ENCODE data around the gene SYNE2.
"Not testable (repeated sequence)": the region's sequence is repeated elsewhere in the genome, so short reads cannot be mapped to it uniquely, and the experiment has no call there.

SYNE2 gene, protein sequence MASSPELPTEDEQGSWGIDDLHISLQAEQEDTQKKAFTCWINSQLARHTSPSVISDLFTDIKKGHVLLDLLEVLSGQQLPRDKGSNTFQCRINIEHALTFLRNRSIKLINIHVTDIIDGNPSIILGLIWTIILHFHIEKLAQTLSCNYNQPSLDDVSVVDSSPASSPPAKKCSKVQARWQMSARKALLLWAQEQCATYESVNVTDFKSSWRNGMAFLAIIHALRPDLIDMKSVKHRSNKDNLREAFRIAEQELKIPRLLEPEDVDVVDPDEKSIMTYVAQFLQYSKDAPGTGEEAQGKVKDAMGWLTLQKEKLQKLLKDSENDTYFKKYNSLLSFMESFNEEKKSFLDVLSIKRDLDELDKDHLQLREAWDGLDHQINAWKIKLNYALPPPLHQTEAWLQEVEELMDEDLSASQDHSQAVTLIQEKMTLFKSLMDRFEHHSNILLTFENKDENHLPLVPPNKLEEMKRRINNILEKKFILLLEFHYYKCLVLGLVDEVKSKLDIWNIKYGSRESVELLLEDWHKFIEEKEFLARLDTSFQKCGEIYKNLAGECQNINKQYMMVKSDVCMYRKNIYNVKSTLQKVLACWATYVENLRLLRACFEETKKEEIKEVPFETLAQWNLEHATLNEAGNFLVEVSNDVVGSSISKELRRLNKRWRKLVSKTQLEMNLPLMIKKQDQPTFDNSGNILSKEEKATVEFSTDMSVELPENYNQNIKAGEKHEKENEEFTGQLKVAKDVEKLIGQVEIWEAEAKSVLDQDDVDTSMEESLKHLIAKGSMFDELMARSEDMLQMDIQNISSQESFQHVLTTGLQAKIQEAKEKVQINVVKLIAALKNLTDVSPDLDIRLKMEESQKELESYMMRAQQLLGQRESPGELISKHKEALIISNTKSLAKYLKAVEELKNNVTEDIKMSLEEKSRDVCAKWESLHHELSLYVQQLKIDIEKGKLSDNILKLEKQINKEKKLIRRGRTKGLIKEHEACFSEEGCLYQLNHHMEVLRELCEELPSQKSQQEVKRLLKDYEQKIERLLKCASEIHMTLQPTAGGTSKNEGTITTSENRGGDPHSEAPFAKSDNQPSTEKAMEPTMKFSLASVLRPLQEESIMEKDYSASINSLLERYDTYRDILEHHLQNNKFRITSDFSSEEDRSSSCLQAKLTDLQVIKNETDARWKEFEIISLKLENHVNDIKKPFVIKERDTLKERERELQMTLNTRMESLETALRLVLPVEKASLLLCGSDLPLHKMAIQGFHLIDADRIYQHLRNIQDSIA (N-terminal part only)

DNA sequence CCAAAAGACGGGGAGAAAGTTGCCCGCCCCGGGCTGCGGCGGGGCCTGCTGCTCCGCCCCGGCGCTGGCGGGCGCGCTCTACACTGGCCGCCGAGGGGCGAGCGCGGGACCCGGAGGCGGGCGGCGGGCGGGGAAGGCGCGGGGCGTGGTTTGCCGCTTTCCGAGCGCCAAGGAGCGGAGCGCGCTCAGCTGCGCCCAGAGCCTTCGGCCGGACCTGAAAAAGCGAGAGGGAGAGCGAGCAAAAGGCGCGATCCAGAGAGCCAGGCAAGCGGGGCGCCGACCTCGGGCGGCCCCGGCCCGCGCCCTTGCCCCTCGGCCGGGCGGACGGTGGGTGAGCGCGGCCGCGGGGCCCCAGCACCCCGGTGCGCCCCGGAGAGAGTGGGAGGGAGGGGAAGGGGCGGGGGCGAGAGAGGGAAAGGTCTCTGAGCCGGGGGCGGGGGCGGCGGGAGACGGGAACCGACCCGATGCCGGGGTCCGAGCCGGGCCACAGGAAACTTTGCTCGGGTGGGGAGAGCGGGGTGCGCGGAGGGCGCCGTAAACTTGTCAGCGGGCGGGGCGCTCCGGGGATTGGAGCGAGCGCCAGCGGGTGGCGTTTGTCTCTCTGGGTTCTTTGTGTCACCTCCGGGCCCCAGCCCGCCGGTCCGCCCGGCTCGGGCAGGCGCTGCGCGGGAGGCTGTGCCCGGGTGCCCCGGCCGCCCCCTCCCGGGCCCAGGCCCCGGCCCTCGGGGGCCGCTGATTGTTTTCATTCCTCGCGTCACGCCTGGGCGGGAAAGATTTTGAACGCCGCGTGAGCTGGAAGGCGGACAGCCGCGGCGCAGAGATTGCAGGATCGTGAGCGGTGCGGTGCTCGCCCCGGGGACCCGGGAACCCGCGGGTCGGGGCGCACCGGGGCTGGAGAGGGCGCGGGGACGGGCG, at the start of gene SYNE2:
TSS of gene SYNE2 (plus strand) at position 188 of the 915 bp plus-strand sequence. CDS start 56,145 bp downstream, outside the sequence.
- DNase-seq (ENCODE audit: low read depth, low spot score): no peak
- ChIA-PET CTCF (interaction anchor here (0.7 to 1.9 kb wide), 8 partner anchors 11 to 450 kb away, joined by 3 to 6 read pairs (median 4); no protein-coding TSS in a partner anchor), POLR2A (no interaction called here)
- H3K4me3 ChIP-seq (ENCODE audit: low read depth, low read length): peak within 1 kb of the TSS; percentile 67
- TF ChIP-seq, protein P1, sequence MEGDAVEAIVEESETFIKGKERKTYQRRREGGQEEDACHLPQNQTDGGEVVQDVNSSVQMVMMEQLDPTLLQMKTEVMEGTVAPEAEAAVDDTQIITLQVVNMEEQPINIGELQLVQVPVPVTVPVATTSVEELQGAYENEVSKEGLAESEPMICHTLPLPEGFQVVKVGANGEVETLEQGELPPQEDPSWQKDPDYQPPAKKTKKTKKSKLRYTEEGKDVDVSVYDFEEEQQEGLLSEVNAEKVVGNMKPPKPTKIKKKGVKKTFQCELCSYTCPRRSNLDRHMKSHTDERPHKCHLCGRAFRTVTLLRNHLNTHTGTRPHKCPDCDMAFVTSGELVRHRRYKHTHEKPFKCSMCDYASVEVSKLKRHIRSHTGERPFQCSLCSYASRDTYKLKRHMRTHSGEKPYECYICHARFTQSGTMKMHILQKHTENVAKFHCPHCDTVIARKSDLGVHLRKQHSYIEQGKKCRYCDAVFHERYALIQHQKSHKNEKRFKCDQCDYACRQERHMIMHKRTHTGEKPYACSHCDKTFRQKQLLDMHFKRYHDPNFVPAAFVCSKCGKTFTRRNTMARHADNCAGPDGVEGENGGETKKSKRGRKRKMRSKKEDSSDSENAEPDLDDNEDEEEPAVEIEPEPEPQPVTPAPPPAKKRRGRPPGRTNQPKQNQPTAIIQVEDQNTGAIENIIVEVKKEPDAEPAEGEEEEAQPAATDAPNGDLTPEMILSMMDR (IDR thresholded peaks at IDR 0.05; ENCODE audit: insufficient read depth, low read length, missing control alignments): peak; percentile 17

DNA sequence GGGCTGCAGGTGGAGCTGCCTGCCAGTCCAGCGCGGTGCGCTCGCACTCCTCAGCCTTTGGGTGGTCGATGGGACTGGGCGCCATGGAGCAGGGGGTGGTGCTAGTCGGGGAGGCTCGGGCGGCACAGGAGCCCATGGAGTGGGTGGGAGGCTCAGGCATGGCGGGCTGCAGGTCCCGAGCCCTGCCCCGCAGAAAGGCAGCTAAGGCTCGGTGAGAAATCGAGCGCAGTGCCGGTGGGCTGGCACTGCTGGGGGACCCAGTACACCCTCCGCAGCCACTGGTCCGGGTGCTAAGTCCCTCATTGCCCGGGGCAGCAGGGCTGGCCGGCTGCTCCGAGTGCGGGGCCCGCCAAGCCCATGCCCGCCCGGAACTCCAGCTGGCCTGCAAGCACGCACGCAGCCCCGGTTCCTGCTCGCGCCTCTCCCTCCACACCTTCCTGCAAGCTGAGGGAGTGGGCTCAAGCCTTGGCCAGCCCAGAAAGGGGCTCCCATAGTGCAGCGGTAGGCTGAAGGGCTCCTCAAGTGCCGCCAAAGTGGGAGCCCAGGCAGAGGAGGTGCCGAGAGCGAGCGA, 49.5 kb upstream of the SYNE2 start:
- POLR2A ChIA-PET; DNase-seq (ENCODE audit: low read depth, low spot score); H3K4me3 ChIP-seq (ENCODE audit: low read depth, low read length): not testable (repeated sequence)
- CTCF ChIA-PET: interaction anchor here (8.0 kb wide), 1 partner anchor 500 kb away, joined by 68 read pairs; no protein-coding TSS in a partner anchor

DNA sequence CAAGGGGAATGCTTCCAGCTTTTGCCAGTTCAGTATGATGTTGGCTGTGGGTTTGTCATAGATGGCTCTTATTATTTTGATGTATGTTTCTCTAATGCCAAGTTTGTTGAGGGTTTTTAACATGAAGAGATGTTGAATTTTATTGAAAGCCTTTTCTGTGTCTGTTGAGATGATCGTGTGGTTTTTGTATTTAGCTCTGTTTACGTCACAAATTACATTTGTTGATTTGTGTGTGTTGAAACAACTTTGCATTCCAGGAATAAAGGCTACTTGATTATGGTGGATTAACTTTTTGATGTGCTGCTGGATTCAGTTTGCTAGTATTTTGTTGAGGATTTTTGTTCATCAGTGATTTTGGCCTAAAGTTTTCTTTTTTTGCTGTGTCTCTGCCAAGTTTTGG, 46.7 kb upstream of the SYNE2 start:
- CTCF ChIA-PET; DNase-seq (ENCODE audit: low read depth, low spot score); H3K4me3 ChIP-seq (ENCODE audit: low read depth, low read length): not testable (repeated sequence)
- POLR2A ChIA-PET: interaction anchor here (0.6 kb wide), 1 partner anchor 92 kb away, joined by 3 read pairs; no protein-coding TSS in a partner anchor

DNA sequence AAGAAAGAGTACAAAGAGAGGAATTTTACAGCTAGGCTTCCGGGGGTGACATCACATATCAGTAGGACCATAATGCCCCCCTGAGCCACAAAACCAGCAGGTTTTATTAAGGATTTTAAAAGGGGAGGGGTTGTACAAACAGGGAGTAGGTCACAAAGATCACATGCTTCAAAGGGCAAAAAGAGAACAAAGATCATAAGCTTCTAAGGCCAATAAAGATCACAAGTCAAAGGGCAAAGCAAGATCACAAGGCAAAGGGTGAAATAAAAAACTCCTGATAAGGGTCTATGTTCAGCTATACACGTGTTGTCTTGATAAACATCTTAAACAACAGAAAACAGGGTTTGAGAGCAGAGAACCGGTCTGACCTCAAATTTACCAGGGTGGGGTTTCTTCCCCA, 41.1 kb upstream of the SYNE2 start:
- CTCF ChIA-PET; DNase-seq (ENCODE audit: low read depth, low spot score); POLR2A ChIA-PET; H3K4me3 ChIP-seq (ENCODE audit: low read depth, low read length): not testable (repeated sequence)

DNA sequence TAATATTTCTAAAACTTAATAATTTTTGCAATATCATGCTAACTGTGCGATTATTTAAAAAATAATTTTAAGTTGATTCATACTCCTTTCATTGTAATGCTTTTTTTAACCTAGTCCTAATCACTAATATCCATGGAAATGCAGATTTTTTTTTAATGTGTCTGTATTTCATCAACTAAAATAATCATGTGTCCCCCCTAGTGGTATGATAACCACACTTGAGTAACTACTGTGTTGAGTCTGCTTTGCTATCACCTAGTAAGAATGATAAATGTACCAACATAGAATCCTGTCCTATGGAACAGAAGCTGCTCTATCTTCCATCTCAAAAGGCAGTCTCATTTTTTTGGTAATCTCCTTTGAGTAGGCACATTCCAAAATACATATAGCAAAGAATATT, 19.1 kb upstream of the SYNE2 start:
- no peak overlapping the region for H3K4me3 ChIP-seq (ENCODE audit: low read depth, low read length)
- POLR2A ChIA-PET: no interaction called here
- CTCF ChIA-PET: no interaction called here
- TF ChIP-seq, protein P1 (IDR thresholded peaks at IDR 0.05; ENCODE audit: insufficient read depth, low read length, missing control alignments): no peak
- no peak for DNase-seq (ENCODE audit: low read depth, low spot score)

DNA sequence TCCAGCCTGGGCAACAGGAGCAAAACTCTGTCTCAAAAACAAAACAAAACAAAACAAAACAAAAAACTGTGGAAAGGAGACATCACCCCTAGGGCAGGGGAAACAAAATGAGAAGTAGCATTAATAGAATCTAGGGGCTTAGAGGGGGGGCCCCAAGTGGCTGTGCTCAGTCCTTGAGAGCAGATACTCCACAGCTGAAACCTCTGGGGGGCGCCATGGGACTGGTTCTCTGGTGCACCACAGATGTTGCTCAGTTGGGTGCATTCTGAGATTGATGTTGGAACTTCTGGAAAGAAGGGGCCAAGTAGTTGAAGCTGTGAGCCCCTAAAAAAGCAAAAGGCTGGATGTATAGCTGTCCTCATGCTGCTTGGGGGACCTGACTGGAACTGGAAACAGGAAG, 11.8 kb upstream of the SYNE2 start:
- no peak for DNase-seq (ENCODE audit: low read depth, low spot score)
- ChIA-PET POLR2A (no interaction called here), CTCF (interaction anchor here (2.0 kb wide), 1 partner anchor 11 kb away, joined by 5 read pairs; the partner anchor contains the start of gene SYNE2)
- no peak overlapping the region for H3K4me3 ChIP-seq (ENCODE audit: low read depth, low read length)
- TF ChIP-seq, protein P1 (IDR thresholded peaks at IDR 0.05; ENCODE audit: insufficient read depth, low read length, missing control alignments): no peak

DNA sequence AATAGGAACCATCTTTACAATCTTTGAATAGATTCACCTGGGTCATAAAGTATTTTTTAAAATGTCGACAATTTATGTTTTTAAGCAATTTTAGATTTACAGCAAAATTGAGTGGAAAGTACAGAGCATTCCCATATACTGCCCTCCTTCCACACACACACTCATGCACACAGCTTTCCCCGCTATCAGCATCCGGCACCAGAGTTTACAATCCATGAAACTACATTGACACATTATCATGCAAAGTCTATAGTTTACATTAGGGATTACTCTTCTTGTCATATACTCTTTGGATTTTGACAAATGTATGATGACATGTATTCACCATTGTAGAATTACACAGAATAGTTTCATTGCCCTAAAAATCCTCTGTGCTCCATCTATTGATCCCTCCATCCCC, 9.0 kb upstream of the SYNE2 start:
- H3K4me3 ChIP-seq (ENCODE audit: low read depth, low read length): no peak overlapping the region
- TF ChIP-seq, protein P1 (IDR thresholded peaks at IDR 0.05; ENCODE audit: insufficient read depth, low read length, missing control alignments): no peak
- CTCF ChIA-PET: no interaction called here
- DNase-seq (ENCODE audit: low read depth, low spot score): no peak
- POLR2A ChIA-PET: no interaction called here
